ENCODE measurements around the gene ELSPBP1. TPM values are rescaled to one million over a fixed set of nuclear protein-coding genes. Genes with fewer than 3 reads are reported as not detected.

The ELSPBP1 gene
- total and polyA plus RNA-seq, 2 donors (not counting 3 experiments of a cell fraction or from before 2014, with no cell fraction given) = not detected

- H3K9me1 ChIP-seq (replicated peaks; ENCODE audit: control insufficient read depth, extremely low read depth, insufficient read depth, low read length) = no peaks in the 10 kb centered on the region
- ChIA-PET POLR2A (no interaction called here), CTCF (no interaction called here)
- H2AFZ ChIP-seq (ENCODE audit: low read depth, low read length) = no peak overlapping the region
- no TSS peak for BruUV-seq (replicated peaks)
- H3K27me3 ChIP-seq (ENCODE audit: control insufficient read depth in 2 of 2, insufficient read depth in 2 of 2, low read length in 2 of 2) = peaks cover 2 to 6% of the 10 kb centered on the region in 2 experiments
- no peaks in the 10 kb centered on the region for H3K36me3 ChIP-seq (ENCODE audit: control insufficient read depth in 2 of 2, extremely low read depth in 1 of 2, insufficient read depth in 2 of 2, low read length in 2 of 2)
- TF ChIP-seq FOS (IDR thresholded peaks at IDR 0.05; ENCODE audit: borderline replicate concordance, insufficient read depth, low read length) = no peak
- TF ChIP-seq MYC (IDR thresholded peaks at IDR 0.05; ENCODE audit: low read depth, low read length) = no peak
- TF ChIP-seq MAX (IDR thresholded peaks at IDR 0.05; ENCODE audit: insufficient read depth, insufficient read length) = no peak
- TF ChIP-seq EZH2 (IDR thresholded peaks at IDR 0.05; ENCODE audit: borderline replicate concordance, low read depth, low read length, severe bottlenecking) = no peak
- intact Hi-C loops (cut with micrococcal nuclease) (no loop called here), dilution Hi-C loops (cut with MboI; ENCODE audit: extremely low pct_ligation_motif_present, low sequenced_read_pairs) (no loop called here)
- no peaks in the 10 kb centered on the region for H4K20me1 ChIP-seq (replicated peaks; ENCODE audit: control insufficient read depth, extremely low read depth, insufficient read depth, low read length)
- H3K4me3 ChIP-seq (replicated peaks in 1 of 3; ENCODE audit: insufficient read depth in 1 of 3, low read depth in 1 of 3, low read length in 3 of 3) = no peak overlapping the region
- H3K79me2 ChIP-seq (ENCODE audit: control insufficient read depth, insufficient read depth, low read length) = no peaks in the 10 kb centered on the region
- H3K27ac ChIP-seq (ENCODE audit: insufficient read depth, low read depth, low read length) = no peak overlapping the region
- FAIRE-seq (no peak), DNase-seq (ENCODE audit: low read depth, low spot score) (no peak)
- H3K4me2 ChIP-seq (ENCODE audit: insufficient read depth, low read length) = no peak overlapping the region
- H3K9ac ChIP-seq (replicated peaks; ENCODE audit: extremely low read depth, insufficient read depth, low read length) = no peak overlapping the region
- no peaks in the 10 kb centered on the region for H3K9me3 ChIP-seq (replicated peaks; ENCODE audit: control insufficient read depth, insufficient read depth, low read length)
- H3K4me1 ChIP-seq (ENCODE audit: control insufficient read depth, extremely low read depth, insufficient read depth, low read length) = no peaks in the 10 kb centered on the region
These were observed 3.1 kb upstream of the ELSPBP1 start for GRCh38 chr19:47991191-47991808.

DNA sequence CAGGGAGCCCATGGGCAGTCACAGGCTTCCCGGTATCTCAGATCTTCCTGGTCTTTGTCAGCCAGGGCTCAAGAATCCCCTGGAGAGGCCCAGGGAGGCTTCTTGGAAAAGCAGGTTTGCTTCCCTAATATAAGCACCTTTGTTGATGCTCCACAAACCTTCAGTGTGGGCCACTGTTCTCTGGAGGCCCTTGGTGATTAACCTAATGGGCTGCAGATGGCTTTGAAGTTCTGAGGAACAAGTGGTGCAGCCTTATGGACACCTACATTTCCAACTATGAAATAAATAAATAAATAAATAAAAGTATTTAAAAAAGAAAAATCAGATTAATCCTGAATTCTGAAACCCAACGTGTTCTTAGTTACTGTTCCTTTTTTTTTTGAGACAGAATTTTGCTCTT is 2.4 kb upstream of the ELSPBP1 start, which contains the start of gene BSPH1:
Gene BSPH1 (minus strand): TSS at position 101 of the 400 bp plus-strand sequence. CDS start 89 bp downstream, at position 12.
- intact Hi-C loops (cut with micrococcal nuclease) (no loop called here), dilution Hi-C loops (cut with MboI; ENCODE audit: extremely low pct_ligation_motif_present, low sequenced_read_pairs) (no loop called here)
- no TSS peak for BruUV-seq (replicated peaks)
- TF ChIP-seq MAX (IDR thresholded peaks at IDR 0.05; ENCODE audit: insufficient read depth, insufficient read length) (no peak), POLR2A (IDR thresholded peaks at IDR 0.05; ENCODE audit: low read depth, low read length) (no peak), MYC (IDR thresholded peaks at IDR 0.05; ENCODE audit: low read depth, low read length) (no peak), FOS (IDR thresholded peaks at IDR 0.05; ENCODE audit: borderline replicate concordance, insufficient read depth, low read length) (no peak), JUN (IDR thresholded peaks at IDR 0.05; ENCODE audit: borderline replicate concordance, insufficient read depth, insufficient read length, low read depth) (no peak), GATA2 (IDR thresholded peaks at IDR 0.05; ENCODE audit: insufficient read depth, insufficient read length, low read depth, low read length) (no peak), POLR2AphosphoS5 (IDR thresholded peaks at IDR 0.05; ENCODE audit: insufficient read depth, low read depth, low read length) (no peak), EZH2 (IDR thresholded peaks at IDR 0.05; ENCODE audit: borderline replicate concordance, low read depth, low read length, severe bottlenecking) (no peak)
- TF ChIP-seq, protein P1, sequence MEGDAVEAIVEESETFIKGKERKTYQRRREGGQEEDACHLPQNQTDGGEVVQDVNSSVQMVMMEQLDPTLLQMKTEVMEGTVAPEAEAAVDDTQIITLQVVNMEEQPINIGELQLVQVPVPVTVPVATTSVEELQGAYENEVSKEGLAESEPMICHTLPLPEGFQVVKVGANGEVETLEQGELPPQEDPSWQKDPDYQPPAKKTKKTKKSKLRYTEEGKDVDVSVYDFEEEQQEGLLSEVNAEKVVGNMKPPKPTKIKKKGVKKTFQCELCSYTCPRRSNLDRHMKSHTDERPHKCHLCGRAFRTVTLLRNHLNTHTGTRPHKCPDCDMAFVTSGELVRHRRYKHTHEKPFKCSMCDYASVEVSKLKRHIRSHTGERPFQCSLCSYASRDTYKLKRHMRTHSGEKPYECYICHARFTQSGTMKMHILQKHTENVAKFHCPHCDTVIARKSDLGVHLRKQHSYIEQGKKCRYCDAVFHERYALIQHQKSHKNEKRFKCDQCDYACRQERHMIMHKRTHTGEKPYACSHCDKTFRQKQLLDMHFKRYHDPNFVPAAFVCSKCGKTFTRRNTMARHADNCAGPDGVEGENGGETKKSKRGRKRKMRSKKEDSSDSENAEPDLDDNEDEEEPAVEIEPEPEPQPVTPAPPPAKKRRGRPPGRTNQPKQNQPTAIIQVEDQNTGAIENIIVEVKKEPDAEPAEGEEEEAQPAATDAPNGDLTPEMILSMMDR (IDR thresholded peaks at IDR 0.05; ENCODE audit: extremely low read depth in 1 of 2, insufficient read depth in 1 of 2, low read depth in 1 of 2, low read length in 2 of 2) = no peak
- H4K20me1 ChIP-seq (replicated peaks; ENCODE audit: control insufficient read depth, extremely low read depth, insufficient read depth, low read length) = no peaks in the 10 kb centered on the region
- no peak for DNase-seq (ENCODE audit: low read depth, low spot score)
- H3K27me3 ChIP-seq (ENCODE audit: control insufficient read depth in 2 of 2, insufficient read depth in 2 of 2, low read length in 2 of 2) = peaks cover 2 to 4% of the 10 kb centered on the region in 2 experiments
- H3K79me2 ChIP-seq (ENCODE audit: control insufficient read depth, insufficient read depth, low read length) = no peaks in the 10 kb centered on the region
- no peaks in the 10 kb centered on the region for H3K9me1 ChIP-seq (replicated peaks; ENCODE audit: control insufficient read depth, extremely low read depth, insufficient read depth, low read length)
- H3K4me3 ChIP-seq (replicated peaks in 1 of 3; ENCODE audit: insufficient read depth in 1 of 3, low read depth in 1 of 3, low read length in 3 of 3) = no peak within 1 kb of the TSS
- no peak within 1 kb of the TSS for H3K27ac ChIP-seq (ENCODE audit: insufficient read depth, low read depth, low read length)
- H3K9me3 ChIP-seq (replicated peaks; ENCODE audit: control insufficient read depth, insufficient read depth, low read length) = no peaks in the 10 kb centered on the region
- H3K4me2 ChIP-seq (ENCODE audit: insufficient read depth, low read length) = no peak within 1 kb of the TSS
- no peak within 1 kb of the TSS for H2AFZ ChIP-seq (ENCODE audit: low read depth, low read length)
- POLR2A ChIA-PET = no interaction called here
- no peaks in the 10 kb centered on the region for H3K4me1 ChIP-seq (ENCODE audit: control insufficient read depth, extremely low read depth, insufficient read depth, low read length)
- CTCF ChIA-PET = no interaction called here
- no peak for FAIRE-seq
- no peaks in the 10 kb centered on the region for H3K36me3 ChIP-seq (ENCODE audit: control insufficient read depth in 2 of 2, extremely low read depth in 1 of 2, insufficient read depth in 2 of 2, low read length in 2 of 2)
- no peak within 1 kb of the TSS for H3K9ac ChIP-seq (replicated peaks; ENCODE audit: extremely low read depth, insufficient read depth, low read length)

Measured in endothelial cell of umbilical vein (primary cell).